BLaER1 treated with 17β-estradiol and CSF1 and Interleukin-3, amounts not matched to agents 10 nM and 100 nM (cell line): Measurements from ENCODE around the gene MYO9B.

Experiments
- H3K27ac ChIP-seq, 11 experiments: shearing (Covaris generic); formaldehyde crosslinking; 2 replicates each; pipeline ENCODE4 v1.8.1; 2022
- H3K27me3 ChIP-seq, 11 experiments: shearing (Covaris generic); formaldehyde crosslinking; 2 replicates each; pipeline ENCODE4 v1.8.1; 2022
- H3K36me3 ChIP-seq, 11 experiments: shearing (Covaris generic); formaldehyde crosslinking; 2 replicates each; pipeline ENCODE4 v1.8.1; 2022
- H3K4me1 ChIP-seq, 10 experiments: shearing (Covaris generic); formaldehyde crosslinking; 2 replicates each; pipeline ENCODE4 v1.8.1; 2022
- H3K4me2 ChIP-seq, 11 experiments: shearing (Covaris generic); formaldehyde crosslinking; 2 replicates each; pipeline ENCODE4 v1.8.1; 2022
- H3K4me3 ChIP-seq, 10 experiments: shearing (Covaris generic); formaldehyde crosslinking; 2 replicates each; pipeline ENCODE4 v1.8.1; 2022
- H3K9ac ChIP-seq, 11 experiments: shearing (Covaris generic); formaldehyde crosslinking; 2 replicates each; pipeline ENCODE4 v1.8.1; 2022
- H3K9me3 ChIP-seq, 11 experiments: shearing (Covaris generic); formaldehyde crosslinking; replicated peaks in 1 of 11; 2 replicates each; pipeline ENCODE4 v1.8.1; 2022
- H4K20me1 ChIP-seq, 11 experiments: shearing (Covaris generic); formaldehyde crosslinking; 2 replicates each; pipeline ENCODE4 v1.8.1; 2022
- Cebpa-rat ChIP-seq, 11 experiments: shearing (Covaris generic); IDR thresholded peaks; 2 replicates each; pipeline ENCODE4 v1.8.1; 2022

Gene MYO9B, protein sequence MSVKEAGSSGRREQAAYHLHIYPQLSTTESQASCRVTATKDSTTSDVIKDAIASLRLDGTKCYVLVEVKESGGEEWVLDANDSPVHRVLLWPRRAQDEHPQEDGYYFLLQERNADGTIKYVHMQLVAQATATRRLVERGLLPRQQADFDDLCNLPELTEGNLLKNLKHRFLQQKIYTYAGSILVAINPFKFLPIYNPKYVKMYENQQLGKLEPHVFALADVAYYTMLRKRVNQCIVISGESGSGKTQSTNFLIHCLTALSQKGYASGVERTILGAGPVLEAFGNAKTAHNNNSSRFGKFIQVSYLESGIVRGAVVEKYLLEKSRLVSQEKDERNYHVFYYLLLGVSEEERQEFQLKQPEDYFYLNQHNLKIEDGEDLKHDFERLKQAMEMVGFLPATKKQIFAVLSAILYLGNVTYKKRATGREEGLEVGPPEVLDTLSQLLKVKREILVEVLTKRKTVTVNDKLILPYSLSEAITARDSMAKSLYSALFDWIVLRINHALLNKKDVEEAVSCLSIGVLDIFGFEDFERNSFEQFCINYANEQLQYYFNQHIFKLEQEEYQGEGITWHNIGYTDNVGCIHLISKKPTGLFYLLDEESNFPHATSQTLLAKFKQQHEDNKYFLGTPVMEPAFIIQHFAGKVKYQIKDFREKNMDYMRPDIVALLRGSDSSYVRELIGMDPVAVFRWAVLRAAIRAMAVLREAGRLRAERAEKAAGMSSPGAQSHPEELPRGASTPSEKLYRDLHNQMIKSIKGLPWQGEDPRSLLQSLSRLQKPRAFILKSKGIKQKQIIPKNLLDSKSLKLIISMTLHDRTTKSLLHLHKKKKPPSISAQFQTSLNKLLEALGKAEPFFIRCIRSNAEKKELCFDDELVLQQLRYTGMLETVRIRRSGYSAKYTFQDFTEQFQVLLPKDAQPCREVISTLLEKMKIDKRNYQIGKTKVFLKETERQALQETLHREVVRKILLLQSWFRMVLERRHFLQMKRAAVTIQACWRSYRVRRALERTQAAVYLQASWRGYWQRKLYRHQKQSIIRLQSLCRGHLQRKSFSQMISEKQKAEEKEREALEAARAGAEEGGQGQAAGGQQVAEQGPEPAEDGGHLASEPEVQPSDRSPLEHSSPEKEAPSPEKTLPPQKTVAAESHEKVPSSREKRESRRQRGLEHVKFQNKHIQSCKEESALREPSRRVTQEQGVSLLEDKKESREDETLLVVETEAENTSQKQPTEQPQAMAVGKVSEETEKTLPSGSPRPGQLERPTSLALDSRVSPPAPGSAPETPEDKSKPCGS (N-terminal part only)

GRCh38 chr19:17075035-17075863 is at the start of gene MYO9B, which contains the start of gene HAUS8:
Gene MYO9B (plus strand): TSS chr19:17075777. CDS start chr19:17101718, 25,941 bp downstream.
Gene HAUS8 (minus strand): TSS chr19:17075452. CDS start chr19:17075422, 30 bp downstream.
- no peak for TF ChIP-seq Cebpa-rat (IDR thresholded peaks at IDR 0.05)
- Histone ChIP-seq H3K4me3 (peak within 1 kb of the TSS; percentile 78 to 97 (median 93)), H3K9me3 (no peaks in the 10 kb centered on the region), H3K36me3 (peaks cover 25 to 47% (median 36%) of the 10 kb centered on the region in 11 experiments; a peak in 21 of 22 replicates), H3K27me3 (no peaks in the 10 kb centered on the region), H3K27ac (peak within 1 kb of the TSS; percentile 77 to 99 (median 92)), H4K20me1 (peaks cover 23 to 72% (median 39%) of the 10 kb centered on the region in 11 experiments; a peak in 21 of 22 replicates), H3K4me1 (peaks cover 59 to 78% (median 63%) of the 10 kb centered on the region in 10 experiments), H3K4me2 (peak within 1 kb of the TSS; percentile 94 to 100 (median 99)), H3K9ac (peak within 1 kb of the TSS; percentile 86 to 96 (median 92))

DNA sequence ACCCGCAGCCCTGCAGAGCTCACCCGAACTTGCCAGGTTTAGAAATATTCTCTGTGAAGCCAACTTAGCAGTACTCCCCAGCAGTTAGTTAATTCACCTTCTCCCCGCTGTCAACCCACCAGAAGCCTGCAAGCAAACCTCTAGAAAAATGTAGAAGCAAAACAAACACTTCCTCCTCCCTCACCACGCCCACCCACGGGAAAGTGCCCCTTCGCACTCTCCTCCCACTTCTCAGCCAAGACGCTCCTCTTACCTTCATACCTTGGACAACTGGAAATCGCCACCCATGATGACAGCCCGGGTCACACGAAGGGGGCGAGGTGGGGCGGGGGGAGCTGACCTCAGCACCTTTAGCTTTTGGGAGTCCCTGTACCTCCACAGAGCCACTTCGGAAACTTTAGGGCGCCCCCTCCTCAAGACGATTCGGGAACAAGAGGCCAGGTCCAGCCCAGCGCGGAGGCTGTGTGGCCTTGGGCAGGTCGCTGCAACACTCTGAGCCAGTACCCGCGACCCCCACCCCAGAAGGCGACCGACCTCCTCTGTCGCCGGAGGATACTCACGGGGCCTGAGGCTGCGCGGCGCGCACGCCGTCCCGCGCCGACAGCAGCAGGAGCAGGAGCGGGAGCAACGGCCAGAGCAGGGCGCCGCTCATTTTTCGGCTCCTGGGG is 49.5 kb upstream of the MYO9B start:
- Histone ChIP-seq H3K27ac (peak overlapping the region in 10 of 11 experiments; percentile 29 to 61 (median 50); a peak in 17 of 22 replicates), H3K9ac (peak overlapping the region; percentile 58 to 75 (median 70)), H3K4me1 (peaks cover 40 to 60% (median 51%) of the 10 kb centered on the region in 10 experiments), H3K4me2 (peak overlapping the region; percentile 76 to 99 (median 92)), H3K36me3 (peaks cover 0 to 22% (median 10%) of the 10 kb centered on the region in 11 experiments; a peak in 13 of 22 replicates), H3K27me3 (peaks cover 15 to 33% (median 28%) of the 10 kb centered on the region in 11 experiments), H3K4me3 (peak overlapping the region; percentile 54 to 76 (median 64)), H4K20me1 (peaks cover 0 to 4% (median 0%) of the 10 kb centered on the region in 11 experiments; a peak in 1 of 22 replicates), H3K9me3 (peaks cover 23 to 35% (median 32%) of the 10 kb centered on the region in 11 experiments)
- no peak for TF ChIP-seq Cebpa-rat (IDR thresholded peaks at IDR 0.05)

DNA sequence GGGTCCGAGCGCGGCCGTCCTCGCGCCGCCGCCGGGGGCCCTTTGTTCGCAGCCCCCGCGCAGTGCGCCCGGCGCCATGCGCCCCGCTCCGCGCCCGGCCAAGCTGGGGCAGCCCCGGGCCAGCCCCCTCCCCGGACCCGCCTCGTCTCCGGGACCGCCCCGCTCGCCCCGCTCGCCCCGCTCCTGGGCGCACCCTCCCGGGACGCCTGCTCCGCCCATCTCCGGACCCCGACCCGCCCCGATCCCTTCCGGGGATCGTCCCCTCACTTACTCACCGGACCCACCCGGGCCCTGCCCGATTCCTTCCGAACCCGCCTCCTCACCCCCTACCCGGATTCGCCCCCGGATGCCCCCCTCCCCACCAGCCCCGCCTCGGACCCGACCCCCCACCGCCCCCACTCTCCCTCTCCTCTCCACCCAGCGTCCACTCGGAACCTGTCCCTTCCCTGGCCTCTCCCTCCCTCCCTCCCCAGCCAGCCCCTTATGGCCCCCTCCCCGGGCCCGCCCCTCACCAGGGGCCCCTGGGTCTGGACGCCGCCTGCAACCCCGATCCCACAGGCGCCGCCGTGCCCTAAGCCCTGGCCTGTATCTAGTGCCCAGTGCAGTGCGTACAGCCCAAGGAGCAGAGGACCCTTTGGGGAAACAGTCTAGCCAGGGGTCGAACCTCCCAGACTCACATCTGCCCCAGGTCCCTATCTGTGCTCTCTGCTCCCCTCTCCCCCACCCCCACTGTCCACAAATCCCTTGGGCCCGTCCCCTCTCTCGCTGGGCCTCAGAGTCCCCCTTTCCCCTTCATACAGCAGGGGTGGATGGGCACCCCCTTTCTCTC is 48.7 kb upstream of the MYO9B start, which contains the start of gene CPAMD8:
CPAMD8 (minus strand) TSS at position 105 of the 829 bp plus-strand sequence. CDS start 168 bp downstream, outside the sequence.
- H3K27me3 ChIP-seq = peaks cover 15 to 33% (median 28%) of the 10 kb centered on the region in 11 experiments
- peak within 1 kb of the TSS; percentile 76 to 99 (median 92) for H3K4me2 ChIP-seq
- TF ChIP-seq Cebpa-rat (IDR thresholded peaks at IDR 0.05) = no peak
- peaks cover 32 to 52% (median 43%) of the 10 kb centered on the region in 10 experiments for H3K4me1 ChIP-seq
- H3K4me3 ChIP-seq = peak within 1 kb of the TSS; percentile 54 to 76 (median 64)
- H3K36me3 ChIP-seq = peaks cover 0 to 22% (median 10%) of the 10 kb centered on the region in 11 experiments; a peak in 13 of 22 replicates
- peak within 1 kb of the TSS in 10 of 11 experiments; percentile 29 to 61 (median 50); a peak in 17 of 22 replicates for H3K27ac ChIP-seq
- H4K20me1 ChIP-seq = peaks cover 0 to 4% (median 0%) of the 10 kb centered on the region in 11 experiments; a peak in 1 of 22 replicates
- H3K9ac ChIP-seq = peak within 1 kb of the TSS; percentile 58 to 75 (median 70)
- H3K9me3 ChIP-seq = peaks cover 23 to 32% (median 29%) of the 10 kb centered on the region in 11 experiments

DNA sequence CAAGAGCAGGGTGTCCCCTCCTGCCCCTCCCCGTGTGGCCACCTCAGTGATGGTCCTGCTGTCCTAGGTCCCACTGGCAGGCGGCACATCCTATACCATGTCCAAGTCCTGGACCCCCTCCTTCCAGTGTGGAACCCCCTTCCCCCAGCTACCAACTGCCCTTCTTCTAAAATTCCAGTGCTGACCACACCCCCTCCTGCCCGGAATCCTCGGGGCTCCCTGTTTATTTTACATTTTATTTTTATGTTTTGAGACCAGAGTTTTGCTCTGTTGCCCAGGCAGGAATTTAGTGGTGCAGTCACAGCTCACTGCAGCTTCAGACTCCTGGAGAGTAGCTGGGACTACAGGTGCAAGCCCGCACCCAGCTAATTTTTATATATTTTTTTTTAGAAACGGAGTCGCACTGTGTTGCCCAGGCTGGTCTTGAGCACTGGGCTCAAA is 48.0 kb upstream of the MYO9B start:
- Histone ChIP-seq H3K4me2 (peak overlapping the region; percentile 30 to 81 (median 60); a peak in 18 of 22 replicates), H3K27me3 (peaks cover 15 to 33% (median 28%) of the 10 kb centered on the region in 11 experiments), H3K4me3 (no peak overlapping the region; a peak in 1 of 20 replicates), H3K9ac (peak overlapping the region in 3 of 11 experiments; percentile 11 to 33 (median 28); a peak in 2 of 22 replicates), H4K20me1 (peaks cover 0 to 4% (median 0%) of the 10 kb centered on the region in 11 experiments; a peak in 1 of 22 replicates), H3K9me3 (peaks cover 22 to 26% (median 24%) of the 10 kb centered on the region in 11 experiments), H3K27ac (no peak overlapping the region), H3K36me3 (peaks cover 0 to 22% (median 10%) of the 10 kb centered on the region in 11 experiments; a peak in 13 of 22 replicates), H3K4me1 (peaks cover 25 to 45% (median 38%) of the 10 kb centered on the region in 10 experiments)
- no peak for TF ChIP-seq Cebpa-rat (IDR thresholded peaks at IDR 0.05)

- H3K27ac ChIP-seq = no peak overlapping the region
- H3K36me3 ChIP-seq = no peaks in the 10 kb centered on the region
- H3K4me2 ChIP-seq = no peak overlapping the region
- H4K20me1 ChIP-seq = peaks cover 0 to 4% (median 0%) of the 10 kb centered on the region in 11 experiments; a peak in 1 of 22 replicates
- H3K4me3 ChIP-seq = no peak overlapping the region
- no peak overlapping the region for H3K9ac ChIP-seq
- H3K4me1 ChIP-seq = peaks cover 13 to 48% (median 38%) of the 10 kb centered on the region in 10 experiments
- H3K27me3 ChIP-seq = peaks cover under 1 to 14% (median 7%) of the 10 kb centered on the region in 11 experiments; a peak in 18 of 22 replicates
- TF ChIP-seq Cebpa-rat (IDR thresholded peaks at IDR 0.05) = no peak
- H3K9me3 ChIP-seq = no peaks in the 10 kb centered on the region
Measured at GRCh38 chr19:17031741-17032140, 43.8 kb upstream of the MYO9B start.

- Histone ChIP-seq H3K9me3 (no peaks in the 10 kb centered on the region), H3K36me3 (no peaks in the 10 kb centered on the region), H3K9ac (peak overlapping the region in 2 of 11 experiments; percentile 30 to 47; a peak in 2 of 22 replicates), H4K20me1 (no peaks in the 10 kb centered on the region), H3K27me3 (no peaks in the 10 kb centered on the region), H3K27ac (peak overlapping the region in 8 of 11 experiments; percentile 12 to 51 (median 30); a peak in 12 of 22 replicates), H3K4me1 (peaks cover 13 to 32% (median 23%) of the 10 kb centered on the region in 10 experiments), H3K4me2 (peak overlapping the region; percentile 15 to 85 (median 56)), H3K4me3 (peak overlapping the region in 2 of 10 experiments; percentile 16 to 18; a peak in 2 of 20 replicates)
- no peak for TF ChIP-seq Cebpa-rat (IDR thresholded peaks at IDR 0.05)
Measured at GRCh38 chr19:17035842-17036424, 39.6 kb upstream of the MYO9B start.
